ENCODE data around the gene BUB1B.

- TF ChIP-seq EP300 (IDR thresholded peaks at IDR 0.05) (no peak), CTCF (IDR thresholded peaks at IDR 0.05) (no peak), POLR2A (IDR thresholded peaks at IDR 0.05) (no peak)
Measured at GRCh38 chr15:40258544-40258943, 97.7 kb downstream of the BUB1B start.
